A549 (cell line): ENCODE results near the gene LAMA2. TPM values are rescaled to one million over a fixed set of nuclear protein-coding genes. Genes with fewer than 3 reads are reported as not detected.

Experiments used
- ATAC-seq, 2 experiments: fragments of 200-7000 bp in 1 of 2; fragments of >200 bp in 1 of 2; cut with Nextera tagmentation in 1 of 2; cut with Tn5 transposase in 1 of 2; 3 replicates each; pipeline versions ENCODE4 v1.8.0 to v1.9.1; 2018 to 2020; ENCODE audit warnings: mild to moderate bottlenecking in 1 of 2, moderate library complexity in 1 of 2
- CTCF ChIA-PET: fragments of 300-600 bp; sonication (Branson Sonifier 250); formaldehyde crosslinking; extraction: SDS; loops from one replicate; lab custom pipeline; 2021; ENCODE audit warnings: antibody characterized with exemption, inconsistent platforms; lab: Yijun Ruan, JAX
- POLR2A ChIA-PET: fragments of 350-600 bp; formaldehyde crosslinking; extraction: SDS; loops from one replicate; lab custom pipeline; 2021; ENCODE audit warnings: antibody characterized with exemption, inconsistent platforms; lab: Yijun Ruan, JAX
- DNase-seq, 2 experiments: peaks; one replicate each; pipeline versions ENCODE4 v3.0.0 to v3.0.0-alpha.2; 2011 to 2016; ENCODE audit warnings: low read depth in 1 of 2, low spot score in 1 of 2
- FAIRE-seq: peaks from 2 replicates; lab custom pipeline; 2011; peaks lifted over from hg19 to GRCh38; lab: Jason Lieb, UNC
- H3K27ac ChIP-seq, 2 experiments: fragments of >200 bp; sonication (Bioruptor Twin); formaldehyde crosslinking; 3 replicates each; pipeline ENCODE4 v1.5.1; 2016 to 2017
- H3K4me1 ChIP-seq: fragments of >200 bp; sonication (Bioruptor Twin); formaldehyde crosslinking; 3 replicates; pipeline ENCODE4 v1.6.1; 2016
- H3K4me2 ChIP-seq: fragments of >200 bp; sonication (Bioruptor Twin); formaldehyde crosslinking; 3 replicates; pipeline ENCODE4 v1.6.1; 2016
- H3K4me3 ChIP-seq: fragments of >200 bp; sonication (Bioruptor Twin); formaldehyde crosslinking; 3 replicates; pipeline ENCODE4 v1.5.1; 2016
- H3K9me3 ChIP-seq: fragments of >200 bp; sonication (Bioruptor Twin); formaldehyde crosslinking; 3 replicates; pipeline ENCODE4 v1.6.1; 2016
- CBX8 ChIP-seq: fragments of 200-600 bp; sonication (generic); IDR thresholded peaks from 2 replicates; pipeline ENCODE4 v1.6.1; 2016
- CTCF ChIP-seq: fragments of >200 bp; sonication (Bioruptor Twin); formaldehyde crosslinking; IDR thresholded peaks from 3 replicates; pipeline ENCODE4 v1.5.1; 2016
- E2F6 ChIP-seq: IDR thresholded peaks from 2 replicates; pipeline ENCODE4 v1.6.1; 2012; ENCODE audit warnings: low read depth, borderline replicate concordance
- EHMT2 ChIP-seq: fragments of 200-600 bp; sonication (generic); IDR thresholded peaks from 2 replicates; pipeline ENCODE4 v1.6.1; 2016; ENCODE audit warnings: antibody characterized with exemption, low read depth, mild to moderate bottlenecking, moderate library complexity
- EP300 ChIP-seq, 2 experiments: fragments of >200 bp; sonication (Bioruptor Twin); formaldehyde crosslinking; IDR thresholded peaks; 2 replicates in 1 of 2; 3 replicates in 1 of 2; pipeline ENCODE4 v1.6.1; 2016 to 2017
- FOSB ChIP-seq: fragments of 250-450 bp; sonication (Bioruptor Pico); IDR thresholded peaks from 2 replicates; pipeline ENCODE4 v1.5.0; 2020; ENCODE audit warnings: mild to moderate bottlenecking, moderate library complexity
- FOSL2 ChIP-seq, 2 experiments: fragments of 450-650 bp in 1 of 2; fragments of >200 bp in 1 of 2; sonication (Bioruptor Twin) in 1 of 2; formaldehyde crosslinking; IDR thresholded peaks; 2 replicates each; pipeline versions ENCODE4 v1.5.0 to v1.6.1; 2016 to 2020; ENCODE audit warnings: mild to moderate bottlenecking in 1 of 2, moderate library complexity in 1 of 2
- GATA3 ChIP-seq: IDR thresholded peaks from 2 replicates; pipeline ENCODE4 v1.6.1; 2012; ENCODE audit warnings: borderline replicate concordance
- HDAC2 ChIP-seq: fragments of 200-600 bp; sonication (generic); IDR thresholded peaks from 2 replicates; pipeline ENCODE4 v1.6.1; 2016
- PHF8 ChIP-seq: fragments of 200-600 bp; sonication (generic); IDR thresholded peaks from 2 replicates; pipeline ENCODE4 v1.6.1; 2016; ENCODE audit warnings: low read depth, mild to moderate bottlenecking, antibody characterized with exemption, moderate library complexity, borderline replicate concordance
- TFCP2L1 ChIP-seq: fragments of 250-450 bp; sonication (Bioruptor Pico); IDR thresholded peaks from 2 replicates; pipeline ENCODE4 v1.5.0; 2021; ENCODE audit warnings: mild to moderate bottlenecking
- ZC3H11A ChIP-seq: fragments of 450-650 bp; IDR thresholded peaks from 2 replicates; pipeline ENCODE4 v1.6.1; 2014; ENCODE audit warnings: antibody characterized with exemption, mild to moderate bottlenecking
- ZSCAN20 ChIP-seq: fragments of 250-450 bp; sonication (Bioruptor Pico); IDR thresholded peaks from 2 replicates; pipeline ENCODE4 v1.8.0; 2022; ENCODE audit warnings: mild to moderate bottlenecking, moderate library complexity
- WGBS: methylation state at CpG from one replicate; pipeline ENCODE4 v1.1.6; 2017; ENCODE audit errors: missing lambda C conversion rate; 5-methylcytosine and 5-hydroxymethylcytosine counted together
- polyA plus RNA-seq, 4 experiments: library from polyadenylated mRNA; depleted of rRNA in 3 of 4; stranded (reverse); fragments of >200 nt; fragmentation: RNase III in 1 of 4; extraction: RNeasy Plus Mini Kit Qiagen cat#74134 plus additional on column Dnase treatment in 1 of 4; gene quantifications; 2 replicates in 3 of 4; 3 replicates in 1 of 4; pipeline ENCODE4 v1.2.3, GENCODE V29; 2011 to 2017
- TF ChIP-seq, protein P1 (sequence below): fragments of 450-650 bp; IDR thresholded peaks from 2 replicates; pipeline ENCODE4 v1.6.1; 2014; ENCODE audit warnings: antibody characterized with exemption

LAMA2 gene
- polyA plus RNA-seq, 2 of the 4 experiments (the other 2 are of a cell fraction) = 0.21 to 1.3 TPM

GRCh38 chr6:129183681-129184301 is 300.9 kb downstream of the LAMA2 start:
- H3K4me2 ChIP-seq = no peak overlapping the region
- CTCF ChIA-PET = interaction anchor here (1.2 kb wide), 1 partner anchor 187 kb away, joined by 3 read pairs; no protein-coding TSS in a partner anchor
- DNase-seq (no peak), FAIRE-seq (no peak), ATAC-seq (no peak)
- H3K9me3 ChIP-seq = no peaks in the 10 kb centered on the region
- no peak overlapping the region for H3K27ac ChIP-seq
- H3K4me1 ChIP-seq = no peaks in the 10 kb centered on the region
- POLR2A ChIA-PET = no interaction called here
- 53% methylated on average over 3 of the region's 3 CpGs for WGBS
- H3K4me3 ChIP-seq = no peak overlapping the region
- no peak for TF ChIP-seq FOSL2 (IDR thresholded peaks at IDR 0.05)
- peak; percentile 31; the same call in 1 of the 2 replicates for TF ChIP-seq FOSL2 (CRISPR knock-in tag; IDR thresholded peaks at IDR 0.05)
- no peak for TF ChIP-seq CTCF
- no peak for TF ChIP-seq FOSB (CRISPR knock-in tag)
- no peak for TF ChIP-seq HDAC2

DNA sequence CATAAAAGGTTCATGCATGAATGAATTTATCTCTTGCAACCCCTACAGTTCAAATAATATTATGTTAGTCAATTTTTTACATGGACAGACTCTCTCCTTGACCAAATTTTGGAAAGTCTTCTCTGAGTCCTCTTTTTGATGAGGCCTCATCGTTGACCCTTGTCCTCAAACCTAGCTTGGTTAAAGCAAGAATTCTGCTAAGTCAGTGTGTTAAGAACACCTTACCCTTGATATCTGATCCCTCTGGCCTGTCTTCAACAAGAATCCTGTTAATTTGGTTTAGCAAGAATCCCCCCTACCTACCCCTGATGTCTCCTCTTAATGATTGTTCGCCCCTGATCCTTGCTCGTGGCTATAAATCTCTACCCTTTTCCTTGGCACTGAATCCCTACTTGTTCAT is 301.4 kb downstream of the LAMA2 start:
- Histone ChIP-seq H3K27ac (no peak overlapping the region), H3K9me3 (no peaks in the 10 kb centered on the region), H3K4me3 (no peak overlapping the region), H3K4me2 (no peak overlapping the region), H3K4me1 (no peaks in the 10 kb centered on the region)
- ATAC-seq (no peak), DNase-seq (no peak), FAIRE-seq (no peak)
- 42% methylated on average over 3 of the region's 3 CpGs for WGBS
- POLR2A ChIA-PET = no interaction called here
- TF ChIP-seq EHMT2 (no peak), ZC3H11A (no peak)
- TF ChIP-seq, protein P1, sequence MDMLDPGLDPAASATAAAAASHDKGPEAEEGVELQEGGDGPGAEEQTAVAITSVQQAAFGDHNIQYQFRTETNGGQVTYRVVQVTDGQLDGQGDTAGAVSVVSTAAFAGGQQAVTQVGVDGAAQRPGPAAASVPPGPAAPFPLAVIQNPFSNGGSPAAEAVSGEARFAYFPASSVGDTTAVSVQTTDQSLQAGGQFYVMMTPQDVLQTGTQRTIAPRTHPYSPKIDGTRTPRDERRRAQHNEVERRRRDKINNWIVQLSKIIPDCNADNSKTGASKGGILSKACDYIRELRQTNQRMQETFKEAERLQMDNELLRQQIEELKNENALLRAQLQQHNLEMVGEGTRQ = no peak
- TF ChIP-seq, all 56 proteins: peak for 0
- CTCF ChIA-PET = interaction anchor here (1.2 kb wide), 1 partner anchor 186 kb away, joined by 3 read pairs; no protein-coding TSS in a partner anchor

- H3K4me2 ChIP-seq = no peak overlapping the region
- ChIA-PET CTCF (no interaction called here), POLR2A (no interaction called here)
- ATAC-seq = no peak
- H3K4me3 ChIP-seq = no peak overlapping the region
- no peak overlapping the region for H3K27ac ChIP-seq
- no peak for FAIRE-seq
- DNase-seq = no peak
- 85% methylated on average over 1 of the region's 1 CpG for WGBS
- no peaks in the 10 kb centered on the region for H3K9me3 ChIP-seq
- TF ChIP-seq GATA3 = no peak
- H3K4me1 ChIP-seq = no peaks in the 10 kb centered on the region
These were observed 301.9 kb downstream of the LAMA2 start for GRCh38 chr6:129184808-129185366.

- POLR2A ChIA-PET = no interaction called here
- no peak overlapping the region for H3K4me2 ChIP-seq
- H3K4me1 ChIP-seq = no peaks in the 10 kb centered on the region
- FAIRE-seq (no peak), DNase-seq (no peak), ATAC-seq (no peak)
- H3K9me3 ChIP-seq = no peaks in the 10 kb centered on the region
- CTCF ChIA-PET = no interaction called here
- no peak overlapping the region for H3K4me3 ChIP-seq
- H3K27ac ChIP-seq = no peak overlapping the region
- TF ChIP-seq TFCP2L1 (CRISPR knock-in tag) (no peak), CBX8 (no peak), ZSCAN20 (CRISPR knock-in tag) (no peak), E2F6 (no peak), PHF8 (no peak), EP300 (IDR thresholded peaks at IDR 0.05) (no peak), FOSL2 (IDR thresholded peaks at IDR 0.05) (no peak), FOSL2 (CRISPR knock-in tag; IDR thresholded peaks at IDR 0.05) (peak; percentile 32)
- 25% methylated on average over 3 of the region's 3 CpGs for WGBS
These were observed 304.1 kb downstream of the LAMA2 start for GRCh38 chr6:129186988-129187387.
